Kidney glomerular epithelial cell (primary cell): Measurements from ENCODE around the gene SHMT2.

ENCODE experiments used
- DNase-seq: peaks from one replicate; lab custom pipeline; 2025; lab: John Stamatoyannopoulos, UW

SHMT2 gene

GRCh38 chr12:57227315-57228115, 2.0 kb upstream of the SHMT2 start:
- no peak for DNase-seq

- DNase-seq = no peak
Observed at GRCh38 chr12:57229046-57229633, 371 bp upstream of the SHMT2 start.

- no peak for DNase-seq
Observed at GRCh38 chr12:57230381-57231155, 1.1 kb downstream of the SHMT2 start.

GRCh38 chr12:57231276-57232021, 1.9 kb downstream of the SHMT2 start:
- no peak for DNase-seq

DNA sequence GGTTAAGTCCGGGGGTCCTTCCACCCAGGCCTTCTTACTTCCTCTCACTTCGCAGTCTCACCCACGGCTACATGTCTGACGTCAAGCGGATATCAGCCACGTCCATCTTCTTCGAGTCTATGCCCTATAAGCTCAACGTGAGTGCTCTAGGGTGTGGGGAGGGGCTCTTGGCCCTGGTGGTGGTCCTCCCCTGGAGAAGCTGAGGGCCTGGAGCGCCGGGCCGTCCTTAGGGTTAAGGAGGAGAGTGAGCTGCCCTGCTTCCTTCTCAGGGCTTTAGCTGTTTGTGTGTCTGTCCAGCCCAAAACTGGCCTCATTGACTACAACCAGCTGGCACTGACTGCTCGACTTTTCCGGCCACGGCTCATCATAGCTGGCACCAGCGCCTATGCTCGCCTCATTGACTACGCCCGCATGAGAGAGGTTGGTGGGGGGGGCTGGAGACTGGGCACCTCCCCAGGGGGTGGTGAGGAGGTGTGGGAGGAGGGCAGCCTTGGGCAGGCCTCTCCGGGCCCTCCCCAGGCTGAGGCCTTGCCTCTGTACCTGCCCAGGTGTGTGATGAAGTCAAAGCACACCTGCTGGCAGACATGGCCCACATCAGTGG, 2.7 kb downstream of the SHMT2 start:
- DNase-seq = no peak

DNA sequence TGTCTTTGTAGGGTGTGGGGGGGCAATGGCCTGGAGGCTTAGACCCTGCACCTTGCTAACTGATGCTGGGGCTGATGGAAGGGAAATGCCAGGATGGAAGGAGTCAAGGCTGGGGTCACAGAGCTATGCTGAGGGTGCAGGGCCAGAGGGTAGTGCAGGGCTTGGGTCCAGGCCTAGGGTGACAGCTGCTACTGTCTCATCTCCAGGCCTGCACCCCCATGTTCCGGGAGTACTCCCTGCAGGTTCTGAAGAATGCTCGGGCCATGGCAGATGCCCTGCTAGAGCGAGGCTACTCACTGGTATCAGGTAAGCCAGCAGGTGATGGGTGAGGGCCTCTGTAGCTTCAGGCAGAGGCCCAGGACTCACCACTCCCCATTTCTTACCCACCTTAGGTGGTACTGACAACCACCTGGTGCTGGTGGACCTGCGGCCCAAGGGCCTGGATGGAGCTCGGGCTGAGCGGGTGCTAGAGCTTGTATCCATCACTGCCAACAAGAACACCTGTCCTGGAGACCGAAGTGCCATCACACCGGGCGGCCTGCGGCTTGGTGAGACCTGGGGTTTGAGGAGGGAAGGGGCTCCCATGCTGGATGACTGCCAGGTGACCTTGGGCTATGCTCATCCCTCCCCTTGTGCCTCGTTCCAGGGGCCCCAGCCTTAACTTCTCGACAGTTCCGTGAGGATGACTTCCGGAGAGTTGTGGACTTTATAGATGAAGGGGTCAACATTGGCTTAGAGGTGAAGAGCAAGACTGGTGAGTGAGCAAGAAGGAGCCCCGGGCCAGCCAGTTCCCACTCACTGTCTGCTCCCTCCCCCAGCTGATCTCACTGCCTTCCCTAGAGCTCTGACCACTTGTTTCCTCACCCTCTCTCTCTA, 4.1 kb downstream of the SHMT2 start:
- DNase-seq = no peak

DNA sequence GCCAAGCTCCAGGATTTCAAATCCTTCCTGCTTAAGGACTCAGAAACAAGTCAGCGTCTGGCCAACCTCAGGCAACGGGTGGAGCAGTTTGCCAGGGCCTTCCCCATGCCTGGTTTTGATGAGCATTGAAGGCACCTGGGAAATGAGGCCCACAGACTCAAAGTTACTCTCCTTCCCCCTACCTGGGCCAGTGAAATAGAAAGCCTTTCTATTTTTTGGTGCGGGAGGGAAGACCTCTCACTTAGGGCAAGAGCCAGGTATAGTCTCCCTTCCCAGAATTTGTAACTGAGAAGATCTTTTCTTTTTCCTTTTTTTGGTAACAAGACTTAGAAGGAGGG, 4.7 kb downstream of the SHMT2 start:
- no peak for DNase-seq

DNA sequence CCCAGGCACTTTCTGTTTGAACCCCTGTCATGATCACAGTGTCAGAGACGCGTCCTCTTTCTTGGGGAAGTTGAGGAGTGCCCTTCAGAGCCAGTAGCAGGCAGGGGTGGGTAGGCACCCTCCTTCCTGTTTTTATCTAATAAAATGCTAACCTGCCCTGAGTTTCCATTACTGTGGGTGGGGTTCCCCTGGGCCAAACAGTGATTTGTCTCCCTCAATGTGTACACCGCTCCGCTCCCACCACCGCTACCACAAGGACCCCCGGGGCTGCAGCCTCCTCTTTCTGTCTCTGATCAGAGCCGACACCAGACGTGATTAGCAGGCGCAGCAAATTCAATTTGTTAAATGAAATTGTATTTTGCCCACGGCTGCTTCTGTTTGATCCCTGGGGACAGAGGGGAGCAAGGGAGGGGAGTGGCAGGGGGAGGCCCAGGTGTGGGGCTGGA, 5.1 kb downstream of the SHMT2 start:
- DNase-seq = no peak

DNA sequence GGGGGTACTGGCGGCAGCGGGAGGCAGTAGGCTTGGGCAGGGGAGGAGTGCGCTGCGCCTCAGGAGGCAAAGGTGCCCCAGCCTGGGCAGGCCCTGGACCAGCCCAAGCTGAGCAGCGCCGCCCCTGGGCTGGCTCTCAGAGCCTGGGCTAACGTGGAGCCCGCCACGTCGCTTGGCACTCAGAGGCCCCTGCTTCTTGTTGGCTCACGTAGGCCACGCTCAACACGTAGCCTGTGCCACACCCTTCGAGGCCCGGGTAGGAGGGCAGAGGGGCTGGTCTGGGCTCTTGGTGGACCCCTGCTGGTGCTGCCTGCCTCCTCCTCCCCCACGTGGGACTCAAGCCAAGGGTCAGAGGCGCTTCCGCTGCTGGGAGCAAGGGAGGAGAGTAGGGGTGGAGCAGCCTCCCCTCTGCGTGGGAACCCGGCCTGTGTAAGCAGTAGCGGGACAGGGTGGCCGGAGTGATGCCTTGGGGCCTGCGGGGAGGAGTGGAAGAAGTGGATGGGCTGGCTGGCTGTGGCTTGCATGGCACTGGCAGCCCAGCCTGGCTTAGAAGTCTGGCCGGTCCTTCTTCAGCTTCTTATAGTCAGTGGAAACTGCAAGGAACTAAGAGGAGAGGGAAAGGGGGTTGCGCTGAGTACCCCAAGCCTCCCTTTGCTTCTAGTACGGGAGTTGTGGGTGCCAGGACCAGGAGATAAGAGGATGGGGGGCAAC, 5.7 kb downstream of the SHMT2 start:
- DNase-seq = no peak

DNA sequence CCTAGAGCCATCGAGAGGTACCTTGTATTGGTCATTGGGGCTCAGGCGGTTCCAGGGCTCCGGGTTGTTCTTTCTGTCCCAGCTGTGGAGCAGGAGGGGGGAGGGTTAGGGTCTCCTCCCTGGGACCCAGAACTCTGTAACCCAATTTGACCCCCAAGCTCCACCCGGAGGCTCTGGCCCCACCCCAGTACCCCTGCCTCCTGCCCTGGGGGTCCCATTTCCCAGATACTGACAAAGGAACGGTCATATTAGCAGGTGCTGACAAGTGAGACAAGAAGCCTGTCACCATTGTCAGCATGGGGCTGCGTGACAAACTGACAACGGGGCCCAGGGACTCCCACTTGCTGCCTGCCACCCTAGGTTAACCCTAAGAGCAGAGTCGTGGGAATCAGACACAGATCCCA, 6.2 kb downstream of the SHMT2 start:
- DNase-seq = no peak

DNA sequence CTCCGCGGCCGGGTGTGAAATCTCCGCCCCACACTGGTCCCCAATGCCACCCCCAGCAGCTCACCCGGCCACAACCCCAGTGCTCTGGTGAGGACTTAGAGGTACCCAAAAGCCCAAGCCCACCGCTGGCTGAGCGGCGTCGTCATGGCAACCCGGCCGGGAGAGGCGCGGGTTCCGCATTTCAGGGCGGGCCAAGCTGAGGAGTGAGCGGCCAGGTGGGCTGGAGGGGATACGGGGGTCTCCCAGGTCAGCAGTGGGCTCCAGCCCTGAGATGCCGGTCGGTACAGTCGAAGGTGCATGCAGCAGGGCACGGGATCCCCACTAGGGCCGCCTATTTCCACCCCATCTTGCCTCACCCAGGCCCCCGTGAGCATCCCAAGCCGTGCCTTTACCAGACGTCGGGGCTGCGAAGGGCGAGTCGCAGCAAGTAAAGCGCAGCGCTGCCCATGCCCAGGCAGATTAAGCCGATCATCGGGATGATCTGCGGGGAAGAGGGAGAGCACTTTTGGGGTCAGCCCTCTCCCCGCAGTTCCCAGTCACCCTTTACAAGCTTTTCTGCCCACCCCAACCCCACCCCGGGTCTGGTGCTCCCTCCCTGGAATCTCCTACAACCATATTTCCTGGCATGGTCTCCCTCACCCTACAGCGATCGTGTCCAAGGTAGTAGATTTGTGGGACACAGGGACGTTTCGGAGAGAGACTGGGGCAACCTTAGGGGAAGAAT, 6.9 kb downstream of the SHMT2 start:
- DNase-seq = no peak

GRCh38 chr12:57236925-57237595, 7.5 kb downstream of the SHMT2 start:
- no peak for DNase-seq

GRCh38 chr12:57237596-57237931, 8.1 kb downstream of the SHMT2 start:
- no peak for DNase-seq

DNA sequence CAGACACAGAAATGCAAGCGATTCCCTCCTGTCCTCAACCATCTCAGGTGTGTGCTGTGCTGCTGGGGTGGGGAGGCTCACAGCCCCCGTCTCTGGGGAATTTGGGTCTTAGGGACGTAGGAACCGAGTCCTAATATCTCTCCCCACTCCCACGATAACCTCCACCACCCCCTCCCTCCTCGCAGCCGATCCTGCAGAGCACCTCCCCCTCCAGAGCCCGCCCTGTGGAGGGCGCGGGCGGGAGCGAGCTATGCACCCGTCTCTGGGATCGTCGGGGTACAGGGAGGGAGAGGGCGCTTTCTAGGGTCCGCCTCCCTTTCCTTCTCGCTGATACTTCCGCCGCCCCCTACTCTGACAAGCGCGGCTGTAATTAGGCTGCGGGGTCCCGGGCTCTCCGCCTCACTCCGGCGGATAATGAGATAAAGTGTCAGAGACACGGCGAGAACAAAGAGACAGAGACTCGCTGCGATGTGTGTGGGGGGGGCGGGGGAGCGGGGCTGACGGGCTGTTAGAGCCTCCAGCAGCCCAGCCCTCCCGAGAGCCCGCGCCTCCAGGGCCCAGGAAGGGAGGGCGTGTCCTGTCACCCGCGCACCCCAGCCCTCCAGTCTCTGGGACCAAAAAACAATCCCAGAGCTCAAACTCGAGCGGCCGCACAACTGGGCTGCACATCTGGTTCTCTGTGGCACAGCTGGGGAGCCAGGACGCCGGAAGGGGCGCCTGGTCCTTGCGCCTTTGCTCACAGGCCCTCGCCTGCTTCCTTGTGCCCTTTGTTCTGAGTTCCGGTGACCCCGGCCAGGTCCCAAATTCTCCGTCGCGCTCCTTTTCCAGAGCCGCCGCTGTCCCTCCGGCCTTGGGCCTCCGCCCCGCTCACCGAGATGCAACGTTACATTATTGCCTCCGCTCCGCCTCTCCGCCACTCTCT, 8.7 kb downstream of the SHMT2 start:
- no peak for DNase-seq

- DNase-seq = peak; percentile 75
Observed at GRCh38 chr12:57238854-57239554, 9.5 kb downstream of the SHMT2 start.

- no peak for DNase-seq
Observed at GRCh38 chr12:57239587-57240065, 10.1 kb downstream of the SHMT2 start.
